Measurements from ENCODE around the gene DAPK2.

Gene DAPK2

DNA sequence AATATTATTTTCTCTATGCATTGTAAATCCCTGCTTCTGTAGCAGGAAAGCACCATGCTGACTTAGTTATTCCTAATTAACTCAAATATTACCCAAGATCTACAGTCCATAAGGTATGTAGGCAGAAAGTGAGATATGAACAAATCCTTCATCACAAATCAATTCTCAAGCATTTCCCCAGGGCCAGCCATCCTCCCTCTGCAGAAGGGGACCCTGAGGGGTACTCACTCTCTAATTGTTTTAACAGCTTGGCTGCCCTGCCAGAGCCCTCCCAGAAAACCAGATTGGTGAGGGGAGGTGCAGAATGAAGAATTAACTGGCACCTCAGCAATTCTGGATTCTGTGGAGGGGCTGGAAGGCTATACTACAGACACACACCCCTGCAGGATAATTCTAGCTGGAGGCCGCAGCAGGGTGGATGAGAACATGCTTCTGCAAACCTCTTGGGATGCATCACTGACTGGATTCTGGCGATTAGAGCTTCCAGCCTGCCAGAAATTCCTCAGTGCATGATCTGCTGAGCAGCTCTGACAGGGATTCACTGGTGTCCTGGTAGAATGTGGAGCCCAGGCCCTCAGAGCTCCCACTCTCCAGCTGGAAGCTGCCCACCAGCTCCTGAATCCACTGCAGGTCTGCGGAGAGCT, 123.9 kb downstream of the DAPK2 start:
- peaks cover 15% of the 10 kb centered on the region for H3K4me1 Mint-ChIP-seq (ENCODE audit: low read depth)
- H3K27me3 Mint-ChIP-seq, result no peaks in the 10 kb centered on the region
- H3K4me3 Mint-ChIP-seq, result no peak overlapping the region
- H3K9me3 Mint-ChIP-seq (ENCODE audit: low read depth), result no peaks in the 10 kb centered on the region
- H3K36me3 Mint-ChIP-seq, result no peaks in the 10 kb centered on the region
- no peak overlapping the region for H3K27ac Mint-ChIP-seq

DNA sequence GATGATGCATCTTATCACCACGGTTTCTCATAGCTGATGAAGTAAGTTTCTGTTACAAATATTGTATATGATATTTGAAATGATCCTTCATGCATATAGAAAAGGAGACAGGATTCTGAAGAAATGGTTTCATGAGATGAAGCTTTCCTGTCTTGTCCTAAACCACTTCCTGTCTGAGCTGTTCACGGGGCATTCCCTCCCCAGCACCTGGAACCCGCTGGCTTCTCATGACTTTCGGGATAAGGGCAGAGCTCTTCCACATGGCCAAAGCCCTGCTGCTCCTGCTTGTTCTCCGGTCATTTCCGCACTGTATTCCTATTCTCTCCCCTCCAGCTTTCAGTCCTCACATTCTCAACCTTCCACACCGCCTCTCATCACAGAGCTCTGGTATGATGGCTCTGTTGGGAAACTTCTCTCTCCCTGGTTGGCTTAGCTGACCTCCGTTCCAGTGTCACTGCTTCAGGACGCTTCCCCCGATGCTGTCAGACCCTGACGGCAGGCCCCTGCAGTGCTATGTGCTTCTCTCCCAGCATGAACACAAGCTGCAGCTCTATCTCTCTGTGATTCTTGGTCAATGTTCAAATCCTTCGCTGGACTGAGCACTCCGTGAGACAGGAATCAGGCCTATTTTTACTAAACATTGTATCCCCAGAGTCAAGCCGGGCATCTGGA, 125.6 kb downstream of the DAPK2 start:
- H3K9me3 Mint-ChIP-seq (ENCODE audit: low read depth), result no peaks in the 10 kb centered on the region
- no peaks in the 10 kb centered on the region for H3K27me3 Mint-ChIP-seq
- H3K27ac Mint-ChIP-seq, result no peak overlapping the region
- H3K36me3 Mint-ChIP-seq, result no peaks in the 10 kb centered on the region
- H3K4me3 Mint-ChIP-seq, result no peak overlapping the region
- peaks cover 15% of the 10 kb centered on the region for H3K4me1 Mint-ChIP-seq (ENCODE audit: low read depth)

DNA sequence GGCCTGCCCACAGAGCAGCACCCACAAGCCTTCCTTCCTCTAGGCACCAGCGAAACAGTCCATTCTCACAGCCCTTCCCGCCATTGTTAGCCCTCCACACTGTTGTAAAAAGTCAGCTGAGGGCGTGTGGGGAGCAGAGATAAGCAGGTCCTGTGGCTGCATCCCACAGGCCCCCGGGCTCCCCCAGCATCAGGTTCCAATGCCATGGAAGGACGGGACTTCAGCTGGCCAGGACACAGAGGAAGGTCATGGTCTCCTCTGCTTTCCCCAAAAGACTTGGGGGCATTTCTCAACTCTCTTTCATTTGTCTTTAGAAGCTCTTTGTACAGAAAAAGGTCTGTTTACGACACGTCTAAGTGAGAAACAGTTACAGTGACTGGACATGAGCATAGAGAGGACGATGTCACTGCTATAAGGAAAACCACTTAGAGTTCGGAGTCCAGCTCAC, 127.4 kb downstream of the DAPK2 start:
- Mint-ChIP-seq H3K27me3 (no peaks in the 10 kb centered on the region), H3K4me1 (ENCODE audit: low read depth) (peaks cover 15% of the 10 kb centered on the region), H3K36me3 (no peaks in the 10 kb centered on the region), H3K9me3 (ENCODE audit: low read depth) (no peaks in the 10 kb centered on the region), H3K27ac (no peak overlapping the region), H3K4me3 (no peak overlapping the region)

DNA sequence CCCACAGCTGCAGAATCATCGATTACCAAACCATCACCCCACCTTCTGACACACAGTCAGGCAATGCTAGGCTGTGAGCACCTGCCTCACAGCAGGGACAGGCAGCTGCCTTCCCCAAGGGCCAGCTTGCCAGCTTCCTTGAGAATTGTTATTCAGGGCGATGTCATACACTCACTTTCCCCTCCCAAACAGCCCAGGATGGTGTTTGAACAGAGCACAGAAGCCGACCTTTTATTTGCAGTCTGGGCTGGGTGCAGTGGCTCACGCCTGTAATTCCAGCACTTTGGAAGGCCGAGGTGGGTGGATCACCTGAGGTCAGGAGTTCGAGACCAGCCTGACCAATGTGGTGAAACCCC, 128.0 kb downstream of the DAPK2 start:
- no peaks in the 10 kb centered on the region for H3K9me3 Mint-ChIP-seq (ENCODE audit: low read depth)
- peaks cover 15% of the 10 kb centered on the region for H3K4me1 Mint-ChIP-seq (ENCODE audit: low read depth)
- H3K36me3 Mint-ChIP-seq, result no peaks in the 10 kb centered on the region
- no peaks in the 10 kb centered on the region for H3K27me3 Mint-ChIP-seq
- H3K27ac Mint-ChIP-seq, result no peak overlapping the region
- H3K4me3 Mint-ChIP-seq, result no peak overlapping the region

DNA sequence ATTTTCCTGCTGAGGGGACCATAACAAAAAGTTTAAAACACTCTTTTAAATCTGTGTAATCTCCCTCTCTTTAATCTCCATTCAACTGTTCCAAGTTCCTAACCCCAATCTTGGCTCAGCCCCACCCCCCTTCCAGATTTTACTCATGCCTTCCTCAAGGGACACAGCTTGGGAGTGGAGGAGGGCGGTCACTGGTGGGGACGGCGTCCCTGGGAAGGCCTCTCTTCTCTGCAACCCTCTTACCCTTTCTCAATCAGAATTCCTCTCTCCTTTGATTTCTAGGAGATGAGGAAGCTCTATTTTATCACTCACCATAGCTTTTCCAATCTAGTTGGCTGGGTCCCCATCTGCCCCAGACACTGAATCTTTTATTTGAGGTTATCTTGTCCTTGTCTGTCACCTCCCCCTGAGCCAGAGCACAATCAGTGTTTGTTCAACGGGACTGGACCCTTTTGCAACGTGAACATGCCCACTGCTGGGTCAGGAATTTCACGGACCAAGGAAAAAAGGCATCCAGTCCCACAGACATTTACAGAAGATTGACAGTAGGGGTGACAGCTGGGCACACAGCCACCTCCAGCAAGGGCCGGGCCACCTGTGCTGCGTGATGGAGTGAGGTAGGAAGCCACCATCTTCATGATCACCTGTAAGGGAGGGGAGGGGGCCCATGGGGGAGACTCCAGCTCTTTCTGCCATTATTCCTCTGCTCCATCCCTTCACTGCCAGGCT, 128.5 kb downstream of the DAPK2 start:
- no peaks in the 10 kb centered on the region for H3K36me3 Mint-ChIP-seq
- peaks cover 15% of the 10 kb centered on the region for H3K4me1 Mint-ChIP-seq (ENCODE audit: low read depth)
- no peaks in the 10 kb centered on the region for H3K27me3 Mint-ChIP-seq
- no peak overlapping the region for H3K27ac Mint-ChIP-seq
- H3K4me3 Mint-ChIP-seq, result no peak overlapping the region
- no peaks in the 10 kb centered on the region for H3K9me3 Mint-ChIP-seq (ENCODE audit: low read depth)

DNA sequence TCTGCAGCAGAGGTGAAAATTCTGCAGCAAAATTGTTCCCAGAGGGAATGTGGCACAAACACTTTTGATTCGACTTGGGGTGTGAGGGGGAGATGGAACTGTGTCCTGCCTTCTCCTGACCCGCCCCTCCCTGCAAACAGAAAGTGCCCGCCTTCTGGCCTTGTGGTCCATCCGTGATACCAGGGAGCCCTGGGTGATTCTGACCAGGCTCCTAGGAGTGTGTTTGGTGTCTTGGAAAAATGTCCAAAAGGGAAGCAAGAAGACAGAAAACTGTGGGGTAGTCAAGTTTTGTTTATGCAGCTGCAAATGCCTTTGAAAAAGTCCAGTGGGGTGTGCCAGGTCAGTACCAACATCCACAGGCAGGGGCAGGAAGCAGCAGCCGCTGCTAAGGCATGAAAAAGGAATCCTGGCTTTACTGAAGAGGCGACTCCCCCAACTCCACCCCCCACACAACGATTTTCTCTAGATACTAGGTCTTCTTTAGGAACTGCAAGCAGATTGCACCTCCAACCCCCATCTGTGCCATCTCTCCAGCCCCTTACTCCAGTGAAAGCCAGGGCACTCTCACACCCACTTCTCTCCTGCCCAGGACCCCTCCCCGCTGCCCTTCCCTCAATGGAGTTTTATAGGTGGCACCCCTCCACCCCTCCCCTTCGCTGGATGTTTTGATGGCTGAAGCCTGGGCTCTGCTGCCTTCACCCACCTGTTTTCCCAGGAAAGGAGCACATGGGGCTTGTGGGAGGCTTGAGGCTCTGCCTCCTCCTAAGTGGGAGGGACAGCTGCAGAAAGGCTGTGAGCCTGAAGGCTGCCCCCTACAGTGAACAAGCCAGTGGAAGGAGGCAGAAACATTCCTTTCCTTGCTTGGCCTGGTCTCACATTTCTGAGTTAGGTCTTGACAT, 130.2 kb downstream of the DAPK2 start:
- Mint-ChIP-seq H3K27ac (no peak overlapping the region), H3K4me3 (no peak overlapping the region), H3K9me3 (ENCODE audit: low read depth) (no peaks in the 10 kb centered on the region), H3K4me1 (ENCODE audit: low read depth) (peaks cover 15% of the 10 kb centered on the region), H3K27me3 (no peaks in the 10 kb centered on the region), H3K36me3 (no peaks in the 10 kb centered on the region)

DNA sequence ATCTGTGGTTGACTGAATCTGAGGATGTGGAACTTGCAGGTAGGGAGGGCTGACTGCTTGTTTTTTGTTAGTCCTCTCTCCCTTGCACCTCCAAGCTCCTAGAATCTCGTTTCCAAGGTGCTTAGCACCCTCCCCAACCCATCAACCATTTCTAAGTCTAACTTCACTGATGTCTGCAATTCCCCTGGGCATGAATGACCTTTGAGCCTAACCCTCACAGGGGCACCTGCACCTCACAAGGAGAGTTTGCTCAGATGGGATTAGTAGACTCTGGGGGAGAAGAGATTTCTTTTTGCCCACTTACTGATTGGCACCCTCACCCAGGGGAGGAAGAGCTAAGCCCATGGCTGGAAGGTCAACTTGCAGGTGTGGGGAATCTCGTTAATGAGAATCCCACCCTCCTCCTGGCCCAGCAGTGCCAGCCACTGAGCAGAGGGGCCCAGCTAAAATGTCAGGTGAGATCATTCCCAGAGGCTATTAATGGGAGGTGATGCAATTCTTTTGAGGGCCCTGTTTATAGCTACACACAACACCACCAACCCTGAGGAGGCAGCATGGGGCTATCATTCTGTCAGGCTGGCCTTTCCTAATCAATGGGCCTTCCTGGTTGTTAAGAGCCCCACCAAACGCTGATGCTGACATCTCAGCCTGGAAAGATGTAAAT, 130.9 kb downstream of the DAPK2 start:
- Mint-ChIP-seq H3K4me3 (no peak overlapping the region), H3K36me3 (no peaks in the 10 kb centered on the region), H3K4me1 (ENCODE audit: low read depth) (peaks cover 8% of the 10 kb centered on the region), H3K27me3 (no peaks in the 10 kb centered on the region), H3K9me3 (ENCODE audit: low read depth) (no peaks in the 10 kb centered on the region), H3K27ac (no peak overlapping the region)

DNA sequence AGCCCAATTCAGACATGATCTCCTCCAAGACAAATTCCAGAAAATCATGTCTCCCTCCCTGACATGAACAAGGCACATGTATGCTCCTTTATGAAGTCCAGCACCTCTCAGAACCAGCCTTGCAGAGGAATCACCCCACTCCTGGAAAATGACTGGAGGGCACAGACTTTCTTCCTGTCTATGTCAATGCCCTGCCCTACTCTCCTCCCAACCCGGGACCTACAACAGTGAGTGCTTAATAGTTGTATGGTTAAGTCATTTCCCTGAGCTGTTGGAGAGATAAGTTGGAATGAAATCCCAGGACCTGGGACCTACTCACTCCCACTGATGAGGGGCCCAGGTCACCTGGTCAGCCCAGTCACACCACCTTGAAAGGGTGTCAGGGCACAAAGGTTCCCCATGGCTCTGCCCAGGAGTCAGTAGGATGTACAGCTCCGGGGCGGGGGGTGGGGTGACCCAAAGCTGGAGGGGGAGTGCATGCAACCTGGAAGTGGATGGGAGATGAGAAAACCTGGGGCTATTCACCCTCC, 132.4 kb downstream of the DAPK2 start:
- H3K27me3 Mint-ChIP-seq, result no peaks in the 10 kb centered on the region
- no peaks in the 10 kb centered on the region for H3K9me3 Mint-ChIP-seq (ENCODE audit: low read depth)
- H3K4me1 Mint-ChIP-seq (ENCODE audit: low read depth), result peaks cover 3% of the 10 kb centered on the region
- H3K4me3 Mint-ChIP-seq, result no peak overlapping the region
- no peak overlapping the region for H3K27ac Mint-ChIP-seq
- H3K36me3 Mint-ChIP-seq, result no peaks in the 10 kb centered on the region

DNA sequence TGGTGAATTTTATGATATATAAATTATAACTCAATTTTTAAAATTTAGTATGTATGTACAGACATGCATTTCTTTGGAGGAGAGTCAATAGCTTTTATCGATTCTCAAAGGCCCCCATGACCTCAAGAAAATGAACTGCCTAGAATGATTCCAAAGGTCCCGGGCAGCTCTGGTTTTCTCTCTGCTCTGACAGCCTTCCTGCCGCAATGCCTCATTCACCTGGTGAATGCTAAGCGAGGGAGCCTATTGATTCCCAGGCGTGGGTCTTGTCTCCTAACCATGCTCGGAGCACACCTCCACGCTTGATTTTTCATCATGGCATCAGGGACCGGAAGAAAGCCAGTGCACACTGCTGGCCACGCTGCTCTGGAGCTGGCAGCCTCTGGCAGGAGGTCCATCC, 132.9 kb downstream of the DAPK2 start:
- H3K27ac Mint-ChIP-seq, result no peak overlapping the region

DNA sequence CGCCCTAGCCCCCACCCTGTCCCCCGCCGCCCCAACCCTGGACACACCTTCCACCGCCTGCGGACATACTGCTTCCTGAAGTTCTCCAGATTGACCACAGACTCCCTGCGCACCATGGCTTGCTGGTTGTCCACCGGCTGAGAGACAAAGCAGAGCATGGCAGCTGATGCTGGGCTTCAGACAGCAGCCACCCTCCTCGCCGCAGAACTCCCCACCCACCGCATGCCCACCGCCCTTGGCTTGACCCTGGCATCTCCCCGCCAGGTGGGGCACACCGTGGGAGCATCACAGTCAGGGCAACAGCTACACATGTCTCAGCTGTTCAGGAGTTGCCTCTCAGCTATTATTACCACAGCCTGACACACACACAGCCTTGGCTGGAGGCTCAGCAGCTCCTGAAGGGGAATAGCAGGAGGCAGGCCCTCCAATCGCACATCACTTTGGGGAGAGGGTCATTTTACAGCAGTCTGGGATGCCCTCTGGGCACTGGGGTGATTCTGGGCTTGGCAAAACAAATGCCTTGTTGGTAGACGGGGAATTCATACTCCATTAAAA, 134.1 kb downstream of the DAPK2 start:
- Mint-ChIP-seq H3K36me3 (no peaks in the 10 kb centered on the region), H3K27me3 (no peaks in the 10 kb centered on the region), H3K4me1 (ENCODE audit: low read depth) (peaks cover 3% of the 10 kb centered on the region), H3K27ac (no peak overlapping the region), H3K9me3 (ENCODE audit: low read depth) (no peaks in the 10 kb centered on the region), H3K4me3 (no peak overlapping the region)

More for the DNA sequence above, 132.9 kb downstream of the DAPK2 start:
- Mint-ChIP-seq H3K36me3 (no peaks in the 10 kb centered on the region), H3K4me3 (no peak overlapping the region), H3K4me1 (ENCODE audit: low read depth) (peaks cover 3% of the 10 kb centered on the region), H3K9me3 (ENCODE audit: low read depth) (no peaks in the 10 kb centered on the region), H3K27me3 (no peaks in the 10 kb centered on the region)

DNA sequence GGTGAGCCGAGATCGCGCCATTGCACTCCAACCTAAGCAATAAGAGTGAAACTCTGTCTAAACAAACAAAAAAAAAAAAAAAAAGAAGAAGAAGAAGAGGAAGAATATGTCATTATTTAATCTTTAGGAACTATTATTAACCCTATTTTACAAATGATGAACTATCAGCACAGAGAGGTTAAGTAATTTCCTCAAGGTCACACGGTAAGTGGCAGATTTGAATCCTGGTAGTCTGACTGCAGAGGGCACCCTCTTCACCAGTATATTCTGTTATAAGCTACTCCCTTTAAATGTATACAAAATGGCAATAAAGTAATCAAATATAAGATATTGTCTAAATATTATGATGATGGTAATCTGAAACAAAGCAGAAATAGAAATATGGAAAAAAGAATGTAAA, 135.1 kb downstream of the DAPK2 start:
- Mint-ChIP-seq H3K4me3 (no peak overlapping the region), H3K36me3 (no peaks in the 10 kb centered on the region), H3K4me1 (ENCODE audit: low read depth) (peaks cover 12% of the 10 kb centered on the region), H3K27ac (no peak overlapping the region), H3K27me3 (no peaks in the 10 kb centered on the region), H3K9me3 (ENCODE audit: low read depth) (no peaks in the 10 kb centered on the region)

DNA sequence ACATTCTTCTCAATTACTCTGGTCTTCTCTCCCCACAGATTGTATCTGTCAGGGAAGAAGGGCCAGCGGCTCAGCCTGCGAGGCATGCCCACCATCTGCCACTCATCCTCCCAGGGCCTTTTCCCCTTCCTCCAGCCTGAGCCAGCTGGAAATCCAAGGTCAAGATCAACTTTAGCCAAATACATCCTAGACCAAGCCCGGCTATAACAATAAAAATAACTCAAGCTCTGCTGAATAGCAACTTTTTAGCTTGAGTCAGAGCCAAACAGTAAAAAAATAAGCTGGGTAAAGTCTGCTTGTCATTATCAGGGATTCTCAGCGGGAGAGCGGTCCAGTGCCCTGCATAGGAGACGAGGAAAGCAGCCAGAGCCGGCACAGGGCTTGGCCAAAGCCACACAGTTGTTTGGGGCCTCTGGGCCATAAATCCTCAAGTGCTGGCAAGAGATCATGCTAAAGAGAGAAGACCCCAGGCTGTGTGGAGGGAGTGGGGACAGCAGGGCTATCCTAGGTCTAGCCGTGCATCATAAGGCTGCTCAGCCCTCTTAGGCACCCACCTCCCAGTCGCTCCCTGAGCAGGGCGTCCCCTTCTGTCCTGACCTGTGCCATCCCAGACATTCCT, 136.4 kb downstream of the DAPK2 start:
- H3K27ac Mint-ChIP-seq, result no peak overlapping the region
- no peaks in the 10 kb centered on the region for H3K36me3 Mint-ChIP-seq

DNA sequence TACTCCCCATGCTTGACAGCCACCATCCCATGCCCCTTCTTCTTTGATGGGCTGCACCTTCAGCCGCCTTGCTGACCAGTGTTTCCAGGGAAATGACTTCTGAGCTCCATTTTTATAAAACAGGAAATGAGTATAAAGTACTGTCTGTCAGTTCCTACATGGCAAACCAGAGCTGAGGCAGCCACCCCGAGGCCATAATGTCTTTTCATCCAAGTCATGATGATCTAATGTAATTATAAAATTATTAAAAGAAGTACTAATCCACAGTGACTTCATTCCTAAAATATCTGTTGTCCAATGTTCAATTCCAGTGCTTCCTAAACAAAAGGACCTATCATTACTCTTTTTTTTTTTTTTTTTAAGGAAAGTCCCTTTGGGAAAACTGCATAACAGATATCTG, 137.3 kb downstream of the DAPK2 start:
- peaks cover 22% of the 10 kb centered on the region for H3K4me1 Mint-ChIP-seq (ENCODE audit: low read depth)
- no peak overlapping the region for H3K4me3 Mint-ChIP-seq
- H3K9me3 Mint-ChIP-seq (ENCODE audit: low read depth), result no peaks in the 10 kb centered on the region
- no peaks in the 10 kb centered on the region for H3K27me3 Mint-ChIP-seq
- H3K27ac Mint-ChIP-seq, result no peak overlapping the region
- H3K36me3 Mint-ChIP-seq, result no peaks in the 10 kb centered on the region

More for the DNA sequence above, 136.4 kb downstream of the DAPK2 start:
- Mint-ChIP-seq H3K4me3 (no peak overlapping the region), H3K9me3 (ENCODE audit: low read depth) (no peaks in the 10 kb centered on the region), H3K4me1 (ENCODE audit: low read depth) (peaks cover 20% of the 10 kb centered on the region), H3K27me3 (no peaks in the 10 kb centered on the region)

All from activated naive CD8-positive, alpha-beta T cell (primary cell).